ENCODE results near the gene RRP9. TPM values are rescaled to one million over a fixed set of nuclear protein-coding genes. Genes with fewer than 3 reads are reported as not detected.

The RRP9 gene
- total and polyA plus RNA-seq, 2 donors (not counting 3 experiments of a cell fraction or from before 2014, with no cell fraction given) = 26.0 to 30.1 TPM

- no peak overlapping the region for H3K27ac ChIP-seq (ENCODE audit: insufficient read depth, low read depth, low read length)
- no peaks in the 10 kb centered on the region for H3K27me3 ChIP-seq (ENCODE audit: control insufficient read depth in 2 of 2, insufficient read depth in 2 of 2, low read length in 2 of 2)
- H3K4me2 ChIP-seq (ENCODE audit: insufficient read depth, low read length) = no peak overlapping the region
- H3K36me3 ChIP-seq (ENCODE audit: control insufficient read depth in 2 of 2, extremely low read depth in 1 of 2, insufficient read depth in 2 of 2, low read length in 2 of 2) = no peaks in the 10 kb centered on the region
- H2AFZ ChIP-seq (ENCODE audit: low read depth, low read length) = no peak overlapping the region
- no TSS peak for BruUV-seq (replicated peaks)
- no peaks in the 10 kb centered on the region for H3K4me1 ChIP-seq (ENCODE audit: control insufficient read depth, extremely low read depth, insufficient read depth, low read length)
- dilution Hi-C loops (cut with MboI; ENCODE audit: extremely low pct_ligation_motif_present, low sequenced_read_pairs) = no loop called here
- ChIA-PET POLR2A (no interaction called here), CTCF (no interaction called here)
- no peak for TF ChIP-seq FOS (IDR thresholded peaks at IDR 0.05; ENCODE audit: borderline replicate concordance, insufficient read depth, low read length)
- no peak for TF ChIP-seq GATA2 (IDR thresholded peaks at IDR 0.05; ENCODE audit: insufficient read depth, insufficient read length, low read depth, low read length)
- no peak for TF ChIP-seq MAX (IDR thresholded peaks at IDR 0.05; ENCODE audit: insufficient read depth, insufficient read length)
- TF ChIP-seq JUN (IDR thresholded peaks at IDR 0.05; ENCODE audit: borderline replicate concordance, insufficient read depth, insufficient read length, low read depth) = no peak
- TF ChIP-seq POLR2AphosphoS5 (IDR thresholded peaks at IDR 0.05; ENCODE audit: insufficient read depth, low read depth, low read length) = no peak
- TF ChIP-seq EZH2 (IDR thresholded peaks at IDR 0.05; ENCODE audit: borderline replicate concordance, low read depth, low read length, severe bottlenecking) = no peak
- no peak for TF ChIP-seq POLR2A (IDR thresholded peaks at IDR 0.05; ENCODE audit: low read depth, low read length)
- no peak overlapping the region for H3K4me3 ChIP-seq (replicated peaks in 1 of 3; ENCODE audit: insufficient read depth in 1 of 3, low read depth in 1 of 3, low read length in 3 of 3)
- H3K9me3 ChIP-seq (replicated peaks; ENCODE audit: control insufficient read depth, insufficient read depth, low read length) = no peaks in the 10 kb centered on the region
- no peaks in the 10 kb centered on the region for H3K9me1 ChIP-seq (replicated peaks; ENCODE audit: control insufficient read depth, extremely low read depth, insufficient read depth, low read length)
- H4K20me1 ChIP-seq (replicated peaks; ENCODE audit: control insufficient read depth, extremely low read depth, insufficient read depth, low read length) = no peaks in the 10 kb centered on the region
- intact Hi-C loops (cut with micrococcal nuclease) = no loop called here
- DNase-seq (ENCODE audit: low read depth, low spot score) (no peak), FAIRE-seq (no peak)
- H3K79me2 ChIP-seq (ENCODE audit: control insufficient read depth, insufficient read depth, low read length) = no peaks in the 10 kb centered on the region
- H3K9ac ChIP-seq (replicated peaks; ENCODE audit: extremely low read depth, insufficient read depth, low read length) = no peak overlapping the region
Measured at GRCh38 chr3:51908026-51908425, 33.7 kb downstream of the RRP9 start.

- Histone ChIP-seq H2AFZ (ENCODE audit: low read depth, low read length) (no peak overlapping the region), H3K9me3 (replicated peaks; ENCODE audit: control insufficient read depth, insufficient read depth, low read length) (no peaks in the 10 kb centered on the region), H3K4me1 (ENCODE audit: control insufficient read depth, extremely low read depth, insufficient read depth, low read length) (no peaks in the 10 kb centered on the region), H3K4me2 (ENCODE audit: insufficient read depth, low read length) (no peak overlapping the region), H3K9ac (replicated peaks; ENCODE audit: extremely low read depth, insufficient read depth, low read length) (no peak overlapping the region), H3K36me3 (ENCODE audit: control insufficient read depth in 2 of 2, extremely low read depth in 1 of 2, insufficient read depth in 2 of 2, low read length in 2 of 2) (no peaks in the 10 kb centered on the region), H3K27me3 (ENCODE audit: control insufficient read depth in 2 of 2, insufficient read depth in 2 of 2, low read length in 2 of 2) (no peaks in the 10 kb centered on the region), H4K20me1 (replicated peaks; ENCODE audit: control insufficient read depth, extremely low read depth, insufficient read depth, low read length) (no peaks in the 10 kb centered on the region), H3K4me3 (replicated peaks in 1 of 3; ENCODE audit: insufficient read depth in 1 of 3, low read depth in 1 of 3, low read length in 3 of 3) (no peak overlapping the region), H3K79me2 (ENCODE audit: control insufficient read depth, insufficient read depth, low read length) (no peaks in the 10 kb centered on the region), H3K27ac (ENCODE audit: insufficient read depth, low read depth, low read length) (no peak overlapping the region), H3K9me1 (replicated peaks; ENCODE audit: control insufficient read depth, extremely low read depth, insufficient read depth, low read length) (no peaks in the 10 kb centered on the region)
- ChIA-PET POLR2A (no interaction called here), CTCF (no interaction called here)
- no peak for TF ChIP-seq GATA2 (IDR thresholded peaks at IDR 0.05; ENCODE audit: insufficient read depth, insufficient read length, low read depth, low read length)
- TF ChIP-seq CTCF (IDR thresholded peaks at IDR 0.05; ENCODE audit: extremely low read depth in 1 of 2, insufficient read depth in 1 of 2, low read depth in 1 of 2, low read length in 2 of 2) = no peak
- TF ChIP-seq POLR2AphosphoS5 (IDR thresholded peaks at IDR 0.05; ENCODE audit: insufficient read depth, low read depth, low read length) = no peak
- no peak for TF ChIP-seq MYC (IDR thresholded peaks at IDR 0.05; ENCODE audit: low read depth, low read length)
- TF ChIP-seq EZH2 (IDR thresholded peaks at IDR 0.05; ENCODE audit: borderline replicate concordance, low read depth, low read length, severe bottlenecking) = no peak
- TF ChIP-seq FOS (IDR thresholded peaks at IDR 0.05; ENCODE audit: borderline replicate concordance, insufficient read depth, low read length) = no peak
- no peak for TF ChIP-seq POLR2A (IDR thresholded peaks at IDR 0.05; ENCODE audit: low read depth, low read length)
- no peak for TF ChIP-seq JUN (IDR thresholded peaks at IDR 0.05; ENCODE audit: borderline replicate concordance, insufficient read depth, insufficient read length, low read depth)
- no TSS peak for BruUV-seq (replicated peaks)
- FAIRE-seq = no peak
- dilution Hi-C loops (cut with MboI; ENCODE audit: extremely low pct_ligation_motif_present, low sequenced_read_pairs) (no loop called here), intact Hi-C loops (cut with micrococcal nuclease) (no loop called here)
- DNase-seq (ENCODE audit: low read depth, low spot score) = no peak
Measured at GRCh38 chr3:51904034-51904823, 37.5 kb downstream of the RRP9 start.

Measured in endothelial cell of umbilical vein (primary cell).